Fibroblast of villous mesenchyme (primary cell): ENCODE measurements around the gene CPLANE1. TPM values are rescaled to one million over a fixed set of nuclear protein-coding genes. Genes with fewer than 3 reads are reported as not detected.
"Not testable (repeated sequence)": the region's sequence is repeated elsewhere in the genome, so short reads cannot be mapped to it uniquely, and the experiment has no call there.

ENCODE experiments used
- DNase-seq: peaks from one replicate; pipeline ENCODE4 v3.0.0-alpha.2; 2010; ENCODE audit warnings: low read depth
- H3K4me3 ChIP-seq: 2 replicates; pipeline ENCODE4 v1.5.1; 2011; ENCODE audit warnings: low read depth, mild to moderate bottlenecking, low read length
- total RNA-seq: library from RNA; depleted of rRNA; stranded (reverse); fragments of >200 nt; gene quantifications from 2 replicates; pipeline ENCODE4 v1.2.3, GENCODE V29; 2012
- TF ChIP-seq, protein P1 (sequence below): IDR thresholded peaks from 2 replicates; pipeline ENCODE4 v1.5.1; 2012; ENCODE audit warnings: low read depth, mild to moderate bottlenecking, low read length; ENCODE audit not compliant: insufficient read depth

CPLANE1 gene
- 31.9 and 39.7 TPM in 2 replicates for total RNA-seq

DNA sequence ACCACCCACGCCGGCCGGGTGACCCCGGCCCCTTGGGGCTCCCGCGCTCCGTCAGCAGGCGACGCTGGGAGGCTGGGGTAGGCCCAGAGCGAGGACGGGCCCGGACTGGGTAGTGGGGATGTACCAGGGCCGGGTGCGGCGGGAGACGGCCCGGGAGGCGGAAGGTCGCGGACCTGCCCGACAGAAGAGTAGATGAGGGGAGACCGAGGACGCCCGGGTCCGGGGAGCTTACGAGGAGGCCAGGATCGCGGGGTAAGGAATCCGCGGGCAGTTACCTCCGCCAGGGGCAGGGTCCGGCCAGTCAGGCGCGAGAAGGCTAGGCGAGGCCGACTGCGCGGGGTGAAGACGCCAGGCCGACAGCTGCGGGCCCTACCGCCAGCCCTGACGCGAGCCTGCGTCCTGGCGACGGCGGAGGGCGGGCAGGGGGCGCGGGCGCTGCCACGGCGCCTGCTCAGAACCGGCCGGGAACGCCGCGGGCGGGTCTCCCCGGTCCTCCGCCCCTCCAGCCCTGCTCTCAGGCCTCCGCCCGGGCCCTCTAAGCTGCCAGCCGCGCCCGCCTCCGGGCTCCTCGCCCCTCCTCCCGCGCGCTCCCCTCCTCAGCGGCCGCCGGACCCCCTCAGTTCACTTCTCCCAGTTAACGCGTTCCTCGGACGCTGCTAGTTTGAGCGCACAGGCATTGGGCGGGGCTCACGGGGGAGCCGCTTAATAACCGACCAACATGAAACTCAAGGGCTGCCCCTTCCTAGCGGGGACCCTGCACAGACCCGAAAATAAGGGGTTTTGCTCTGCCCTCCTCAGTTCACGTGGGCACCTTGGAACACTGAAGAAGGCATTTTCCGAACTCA lies at the start of gene CPLANE1:
TSS of gene CPLANE1 (minus strand) at position 407 of the 845 bp plus-strand sequence. CDS start 1,678 bp downstream, outside the sequence.
- TF ChIP-seq, protein P1, sequence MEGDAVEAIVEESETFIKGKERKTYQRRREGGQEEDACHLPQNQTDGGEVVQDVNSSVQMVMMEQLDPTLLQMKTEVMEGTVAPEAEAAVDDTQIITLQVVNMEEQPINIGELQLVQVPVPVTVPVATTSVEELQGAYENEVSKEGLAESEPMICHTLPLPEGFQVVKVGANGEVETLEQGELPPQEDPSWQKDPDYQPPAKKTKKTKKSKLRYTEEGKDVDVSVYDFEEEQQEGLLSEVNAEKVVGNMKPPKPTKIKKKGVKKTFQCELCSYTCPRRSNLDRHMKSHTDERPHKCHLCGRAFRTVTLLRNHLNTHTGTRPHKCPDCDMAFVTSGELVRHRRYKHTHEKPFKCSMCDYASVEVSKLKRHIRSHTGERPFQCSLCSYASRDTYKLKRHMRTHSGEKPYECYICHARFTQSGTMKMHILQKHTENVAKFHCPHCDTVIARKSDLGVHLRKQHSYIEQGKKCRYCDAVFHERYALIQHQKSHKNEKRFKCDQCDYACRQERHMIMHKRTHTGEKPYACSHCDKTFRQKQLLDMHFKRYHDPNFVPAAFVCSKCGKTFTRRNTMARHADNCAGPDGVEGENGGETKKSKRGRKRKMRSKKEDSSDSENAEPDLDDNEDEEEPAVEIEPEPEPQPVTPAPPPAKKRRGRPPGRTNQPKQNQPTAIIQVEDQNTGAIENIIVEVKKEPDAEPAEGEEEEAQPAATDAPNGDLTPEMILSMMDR = no peak
- DNase-seq = peak; percentile 84
- H3K4me3 ChIP-seq = peak within 1 kb of the TSS; percentile 77

DNA sequence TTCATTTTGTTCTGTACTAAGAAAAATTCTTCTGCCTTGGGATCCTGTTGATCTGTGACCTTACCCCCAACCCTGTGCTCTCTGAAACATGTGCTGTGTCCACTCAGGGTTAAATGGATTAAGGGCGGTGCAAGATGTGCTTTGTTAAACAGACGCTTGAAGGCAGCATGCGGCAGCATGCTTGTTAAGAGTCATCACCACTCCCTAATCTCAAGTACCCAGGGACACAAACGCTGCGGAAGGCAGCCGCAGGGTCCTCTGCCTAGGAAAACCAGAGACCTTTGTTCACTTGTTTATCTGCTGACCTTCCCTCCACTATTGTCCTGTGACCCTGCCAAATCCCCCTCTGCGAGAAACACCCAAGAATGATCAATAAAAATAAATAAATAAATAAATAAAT lies 47.1 kb upstream of the CPLANE1 start:
- not testable (repeated sequence) for DNase-seq

DNA sequence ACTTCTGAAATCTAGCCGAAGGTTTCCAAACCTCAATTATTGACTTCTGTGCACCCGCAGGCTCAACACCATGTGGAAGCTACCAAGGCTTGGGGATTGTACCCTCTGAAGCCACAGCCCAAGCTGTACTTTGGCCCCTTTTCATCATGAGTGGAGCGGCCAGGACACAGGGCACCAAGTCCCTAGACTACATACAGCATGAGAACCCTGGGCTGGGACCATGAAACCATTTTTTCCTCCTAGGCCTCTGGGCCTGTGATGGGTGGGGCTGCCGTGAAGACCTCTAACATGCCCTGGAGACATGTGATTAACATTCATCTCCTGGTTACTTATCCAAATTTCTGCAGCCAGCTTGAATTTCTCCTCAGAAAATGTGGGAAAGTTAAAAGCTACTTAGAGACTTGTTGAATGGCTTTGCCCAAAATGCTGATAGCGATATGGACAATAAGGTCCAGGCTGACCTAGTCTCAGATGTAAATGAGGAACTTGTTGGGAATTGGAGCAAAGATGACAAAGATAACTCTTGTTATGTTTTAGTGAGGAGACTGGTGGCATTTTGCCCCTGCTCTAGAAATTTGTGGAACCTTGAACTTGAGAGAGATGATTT lies 34.1 kb upstream of the CPLANE1 start:
- TF ChIP-seq, protein P1 = no peak
- DNase-seq = no peak
- no peak overlapping the region for H3K4me3 ChIP-seq

More for the DNA sequence above, 47.1 kb upstream of the CPLANE1 start:
- not testable (repeated sequence) for H3K4me3 ChIP-seq

DNA sequence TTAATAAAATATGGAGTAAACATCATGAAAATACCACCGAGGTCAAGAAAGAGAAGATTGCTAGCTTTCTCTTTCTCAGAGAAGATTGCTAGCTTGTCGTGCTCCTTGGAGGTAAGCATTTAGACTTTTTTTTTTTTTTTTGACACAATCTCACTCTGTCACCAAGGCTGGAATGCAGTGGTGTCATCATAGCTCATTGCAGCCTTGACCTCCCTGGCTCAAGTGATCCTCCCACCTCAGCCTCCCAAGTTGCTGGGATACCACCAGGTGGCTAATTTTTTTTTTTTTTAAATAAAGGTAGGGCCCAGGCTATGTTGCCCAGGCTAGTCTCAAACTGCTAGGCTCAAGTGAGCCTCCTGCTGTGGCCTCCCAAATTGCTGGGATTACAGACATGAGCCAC lies 26.3 kb upstream of the CPLANE1 start:
- TF ChIP-seq, protein P1 = no peak
- H3K4me3 ChIP-seq = no peak overlapping the region
- DNase-seq = no peak

DNA sequence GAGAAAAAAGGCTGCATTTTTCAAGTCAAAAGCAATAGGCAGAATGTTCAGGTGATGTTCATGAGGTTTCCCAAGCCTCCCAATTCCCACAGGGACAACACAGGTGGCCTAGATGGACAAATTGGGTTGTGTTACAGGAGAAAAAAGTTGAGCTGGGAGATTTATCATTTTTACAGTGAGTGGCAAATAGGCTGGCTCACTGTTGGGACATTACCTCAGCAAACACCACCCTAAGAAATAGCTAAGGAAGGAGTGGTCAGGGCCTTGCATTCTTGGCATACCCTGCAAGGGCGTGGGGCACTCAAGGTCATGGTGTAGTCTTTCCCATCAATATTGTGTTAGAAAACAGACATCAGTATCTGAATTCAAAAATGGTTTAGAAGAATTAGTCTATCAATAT lies 23.3 kb upstream of the CPLANE1 start:
- TF ChIP-seq, protein P1 = no peak
- no peak overlapping the region for H3K4me3 ChIP-seq
- peak; percentile 7 for DNase-seq

DNA sequence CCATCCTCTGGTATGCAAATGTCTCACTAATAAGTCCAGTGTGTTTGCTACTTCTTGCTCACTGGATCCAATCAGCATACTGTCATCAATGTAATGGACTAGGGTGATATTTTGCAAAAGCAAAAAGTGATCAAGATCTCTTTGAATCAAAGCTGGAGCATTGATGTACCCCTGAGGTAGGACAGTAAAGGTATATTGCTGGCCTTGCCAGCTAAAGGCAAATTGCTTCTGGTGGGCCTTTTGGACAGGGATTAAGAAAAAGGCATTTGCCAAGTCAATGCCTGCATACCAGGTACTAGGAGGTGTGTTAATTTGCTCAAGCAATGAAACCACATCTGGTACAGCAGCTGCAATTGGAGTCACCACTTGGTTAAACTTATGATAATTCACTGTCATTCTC lies 18.9 kb upstream of the CPLANE1 start:
- not testable (repeated sequence) for H3K4me3 ChIP-seq

DNA sequence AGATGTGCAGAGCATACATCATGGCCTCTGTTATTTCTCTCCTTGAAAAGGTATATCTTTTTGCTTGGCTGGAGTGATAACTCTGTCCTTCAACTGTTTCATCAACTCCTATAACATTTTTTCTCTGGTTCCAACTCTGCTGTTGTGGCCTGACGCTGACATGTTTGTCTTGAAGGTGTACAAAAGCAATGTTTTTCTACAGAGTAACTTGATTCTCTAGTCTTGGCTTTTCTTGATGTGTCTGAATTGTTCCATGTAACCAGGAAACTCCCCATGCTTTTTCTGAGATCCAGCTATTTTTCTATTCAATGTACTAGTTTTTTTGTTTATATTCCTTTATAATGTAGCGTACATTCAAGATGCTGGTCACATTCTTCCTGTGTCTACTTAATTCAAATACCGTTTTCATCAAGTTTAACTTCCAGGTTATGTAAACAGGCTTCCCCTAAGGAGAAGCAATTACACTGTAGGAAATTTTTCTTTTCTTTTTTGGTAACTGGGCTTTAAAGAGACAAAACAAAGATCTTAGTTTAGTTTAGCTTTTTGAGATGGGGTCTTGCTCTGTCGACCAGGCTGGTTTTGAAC lies 6.7 kb upstream of the CPLANE1 start:
- DNase-seq = no peak
- H3K4me3 ChIP-seq = no peak overlapping the region
- TF ChIP-seq, protein P1 = no peak

More for the DNA sequence above, 18.9 kb upstream of the CPLANE1 start:
- not testable (repeated sequence) for DNase-seq
